ENCODE results near the gene TNFAIP8. TPM values are rescaled to one million over a fixed set of nuclear protein-coding genes. Genes with fewer than 3 reads are reported as not detected.

Gene TNFAIP8
- total and polyA plus RNA-seq, 9 of the 15 experiments (the other 6 are each of a cell fraction or from before 2014, with no cell fraction given), result 29.9 to 52.2 (median 44.8) TPM

GRCh38 chr5:119340597-119341218 lies 15.1 kb upstream of the TNFAIP8 start (continued):
- TF ChIP-seq KLF1 (tag; IDR thresholded peaks at IDR 0.05) (no peak), CHCHD3 (CRISPR knock-in tag; IDR thresholded peaks at IDR 0.05) (no peak), HLTF (IDR thresholded peaks at IDR 0.05) (no peak), ADNP (tag; IDR thresholded peaks at IDR 0.05) (no peak), PREB (CRISPR knock-in tag; IDR thresholded peaks at IDR 0.05) (no peak), TRIM28 (IDR thresholded peaks at IDR 0.05) (no peak), ZNF274 (IDR thresholded peaks at IDR 0.05; ENCODE audit: borderline replicate concordance, low read depth, low read length) (no peak), IRF2 (CRISPR knock-in tag; IDR thresholded peaks at IDR 0.05) (no peak), CEBPZ (IDR thresholded peaks at IDR 0.05; ENCODE audit: borderline replicate concordance, low read depth, low read length) (no peak)
- TF ChIP-seq, protein P1, sequence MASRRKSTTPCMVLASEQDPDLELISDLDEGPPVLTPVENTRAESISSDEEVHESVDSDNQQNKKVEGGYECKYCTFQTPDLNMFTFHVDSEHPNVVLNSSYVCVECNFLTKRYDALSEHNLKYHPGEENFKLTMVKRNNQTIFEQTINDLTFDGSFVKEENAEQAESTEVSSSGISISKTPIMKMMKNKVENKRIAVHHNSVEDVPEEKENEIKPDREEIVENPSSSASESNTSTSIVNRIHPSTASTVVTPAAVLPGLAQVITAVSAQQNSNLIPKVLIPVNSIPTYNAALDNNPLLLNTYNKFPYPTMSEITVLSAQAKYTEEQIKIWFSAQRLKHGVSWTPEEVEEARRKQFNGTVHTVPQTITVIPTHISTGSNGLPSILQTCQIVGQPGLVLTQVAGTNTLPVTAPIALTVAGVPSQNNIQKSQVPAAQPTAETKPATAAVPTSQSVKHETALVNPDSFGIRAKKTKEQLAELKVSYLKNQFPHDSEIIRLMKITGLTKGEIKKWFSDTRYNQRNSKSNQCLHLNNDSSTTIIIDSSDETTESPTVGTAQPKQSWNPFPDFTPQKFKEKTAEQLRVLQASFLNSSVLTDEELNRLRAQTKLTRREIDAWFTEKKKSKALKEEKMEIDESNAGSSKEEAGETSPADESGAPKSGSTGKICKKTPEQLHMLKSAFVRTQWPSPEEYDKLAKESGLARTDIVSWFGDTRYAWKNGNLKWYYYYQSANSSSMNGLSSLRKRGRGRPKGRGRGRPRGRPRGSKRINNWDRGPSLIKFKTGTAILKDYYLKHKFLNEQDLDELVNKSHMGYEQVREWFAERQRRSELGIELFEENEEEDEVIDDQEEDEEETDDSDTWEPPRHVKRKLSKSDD (conservative IDR thresholded peaks at IDR 0.05; ENCODE audit: low read length), result no peak
- TF ChIP-seq, protein P2, sequence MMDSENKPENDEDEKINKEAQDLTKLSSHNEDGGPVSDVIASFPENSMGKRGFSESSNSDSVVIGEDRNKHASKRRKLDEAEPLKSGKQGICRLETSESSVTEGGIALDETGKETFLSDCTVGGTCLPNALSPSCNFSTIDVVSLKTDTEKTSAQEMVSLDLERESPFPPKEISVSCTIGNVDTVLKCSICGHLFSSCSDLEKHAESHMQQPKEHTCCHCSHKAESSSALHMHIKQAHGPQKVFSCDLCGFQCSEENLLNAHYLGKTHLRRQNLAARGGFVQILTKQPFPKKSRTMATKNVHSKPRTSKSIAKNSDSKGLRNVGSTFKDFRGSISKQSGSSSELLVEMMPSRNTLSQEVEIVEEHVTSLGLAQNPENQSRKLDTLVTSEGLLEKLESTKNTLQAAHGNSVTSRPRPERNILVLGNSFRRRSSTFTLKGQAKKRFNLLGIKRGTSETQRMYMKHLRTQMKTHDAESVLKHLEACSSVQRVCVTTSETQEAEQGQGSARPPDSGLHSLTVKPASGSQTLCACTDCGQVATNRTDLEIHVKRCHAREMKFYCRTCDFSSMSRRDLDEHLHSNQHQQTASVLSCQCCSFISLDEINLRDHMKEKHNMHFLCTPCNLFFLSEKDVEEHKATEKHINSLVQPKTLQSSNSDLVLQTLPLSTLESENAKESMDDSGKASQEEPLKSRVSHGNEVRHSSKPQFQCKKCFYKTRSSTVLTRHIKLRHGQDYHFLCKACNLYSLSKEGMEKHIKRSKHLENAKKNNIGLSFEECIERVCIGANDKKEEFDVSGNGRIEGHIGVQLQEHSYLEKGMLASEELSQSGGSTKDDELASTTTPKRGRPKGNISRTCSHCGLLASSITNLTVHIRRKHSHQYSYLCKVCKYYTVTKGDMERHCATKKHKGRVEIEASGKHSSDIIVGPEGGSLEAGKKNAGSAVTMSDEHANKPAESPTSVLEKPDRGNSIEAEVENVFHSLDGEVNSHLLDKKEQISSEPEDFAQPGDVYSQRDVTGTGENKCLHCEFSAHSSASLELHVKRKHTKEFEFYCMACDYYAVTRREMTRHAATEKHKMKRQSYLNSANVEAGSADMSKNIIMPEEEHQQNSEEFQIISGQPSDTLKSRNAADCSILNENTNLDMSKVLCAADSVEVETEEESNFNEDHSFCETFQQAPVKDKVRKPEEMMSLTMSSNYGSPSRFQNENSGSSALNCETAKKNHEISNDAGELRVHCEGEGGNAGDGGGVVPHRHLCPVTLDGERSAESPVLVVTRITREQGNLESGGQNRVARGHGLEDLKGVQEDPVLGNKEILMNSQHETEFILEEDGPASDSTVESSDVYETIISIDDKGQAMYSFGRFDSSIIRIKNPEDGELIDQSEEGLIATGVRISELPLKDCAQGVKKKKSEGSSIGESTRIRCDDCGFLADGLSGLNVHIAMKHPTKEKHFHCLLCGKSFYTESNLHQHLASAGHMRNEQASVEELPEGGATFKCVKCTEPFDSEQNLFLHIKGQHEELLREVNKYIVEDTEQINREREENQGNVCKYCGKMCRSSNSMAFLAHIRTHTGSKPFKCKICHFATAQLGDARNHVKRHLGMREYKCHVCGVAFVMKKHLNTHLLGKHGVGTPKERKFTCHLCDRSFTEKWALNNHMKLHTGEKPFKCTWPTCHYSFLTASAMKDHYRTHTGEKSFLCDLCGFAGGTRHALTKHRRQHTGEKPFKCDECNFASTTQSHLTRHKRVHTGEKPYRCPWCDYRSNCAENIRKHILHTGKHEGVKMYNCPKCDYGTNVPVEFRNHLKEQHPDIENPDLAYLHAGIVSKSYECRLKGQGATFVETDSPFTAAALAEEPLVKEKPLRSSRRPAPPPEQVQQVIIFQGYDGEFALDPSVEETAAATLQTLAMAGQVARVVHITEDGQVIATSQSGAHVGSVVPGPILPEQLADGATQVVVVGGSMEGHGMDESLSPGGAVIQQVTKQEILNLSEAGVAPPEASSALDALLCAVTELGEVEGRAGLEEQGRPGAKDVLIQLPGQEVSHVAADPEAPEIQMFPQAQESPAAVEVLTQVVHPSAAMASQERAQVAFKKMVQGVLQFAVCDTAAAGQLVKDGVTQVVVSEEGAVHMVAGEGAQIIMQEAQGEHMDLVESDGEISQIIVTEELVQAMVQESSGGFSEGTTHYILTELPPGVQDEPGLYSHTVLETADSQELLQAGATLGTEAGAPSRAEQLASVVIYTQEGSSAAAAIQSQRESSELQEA (IDR thresholded peaks at IDR 0.05; ENCODE audit: low read depth), result no peak
